ENCODE measurements around the gene TMEM244. TPM values are rescaled to one million over a fixed set of nuclear protein-coding genes. Genes with fewer than 3 reads are reported as not detected.

TMEM244 gene, protein sequence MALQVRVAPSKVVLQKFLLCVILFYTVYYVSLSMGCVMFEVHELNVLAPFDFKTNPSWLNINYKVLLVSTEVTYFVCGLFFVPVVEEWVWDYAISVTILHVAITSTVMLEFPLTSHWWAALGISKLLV
- not detected in 2 replicates for total RNA-seq

GRCh38 chr6:129860908-129861665 is at the start of gene TMEM244:
Gene TMEM244, minus strand, starts transcription at chr6:129861315. Its CDS starts 127 bp downstream, at chr6:129861188.

Other genes starting within 250 kb of the TMEM244 start
- 18.2 and 50.8 TPM in 2 replicates for gene ARHGAP18, start 151.1 kb downstream of the TMEM244 start, total RNA-seq
- 5.2 and 5.8 TPM in 2 replicates for gene L3MBTL3, start 157.3 kb upstream of the TMEM244 start, total RNA-seq